DND-41 (cell line): ENCODE results near the gene HDDC2.

Source experiments
- ATAC-seq: fragments of 200-7000 bp; cut with Tn5 transposase; 3 replicates; pipeline ENCODE4 v1.9.1; 2021; ENCODE audit warnings: low read depth; ENCODE audit not compliant: insufficient read depth
- DNase-seq: peaks from one replicate; pipeline ENCODE4 v3.0.0-alpha.2; 2020
- H2AFZ ChIP-seq: 2 replicates; pipeline ENCODE4 v1.6.0; 2012; ENCODE audit warnings: low read depth, low read length
- H3K27ac ChIP-seq: 2 replicates; pipeline ENCODE4 v1.5.1; 2012; ENCODE audit warnings: low read length, inconsistent platforms
- H3K27me3 ChIP-seq: fragments of 200-600 bp; sonication (generic); 2 replicates; pipeline ENCODE4 v1.6.0; 2012; ENCODE audit warnings: low read length, mild to moderate bottlenecking, inconsistent platforms; ENCODE audit not compliant: insufficient read depth, poor library complexity
- H3K36me3 ChIP-seq: 2 replicates; pipeline ENCODE4 v1.5.1; 2012; ENCODE audit warnings: low read length, inconsistent platforms; ENCODE audit not compliant: insufficient read depth
- H3K4me1 ChIP-seq: 2 replicates; pipeline ENCODE4 v1.5.1; 2012; ENCODE audit warnings: mild to moderate bottlenecking, low read length; ENCODE audit not compliant: insufficient read depth
- H3K4me2 ChIP-seq: 2 replicates; pipeline ENCODE4 v1.6.0; 2012; ENCODE audit warnings: mild to moderate bottlenecking, moderate library complexity, low read length, inconsistent platforms; ENCODE audit not compliant: insufficient read depth
- H3K4me3 ChIP-seq, 2 experiments: fragments of 200-600 bp in 1 of 2; shearing (Covaris generic) in 1 of 2; 2 replicates each; pipeline ENCODE4 v1.5.1; 2012 to 2016; ENCODE audit warnings: inconsistent platforms in 2 of 2, low read length in 2 of 2, mild to moderate bottlenecking in 2 of 2, low read depth in 1 of 2, moderate library complexity in 1 of 2
- H3K79me2 ChIP-seq: 2 replicates; pipeline ENCODE4 v1.6.0; 2012; ENCODE audit warnings: low read length, inconsistent platforms; ENCODE audit not compliant: insufficient read depth
- H3K9ac ChIP-seq: 2 replicates; pipeline ENCODE4 v1.6.0; 2012; ENCODE audit warnings: low read depth, mild to moderate bottlenecking, inconsistent platforms, low read length, moderate library complexity
- H3K9me3 ChIP-seq: 2 replicates; pipeline ENCODE4 v1.5.1; 2012; ENCODE audit warnings: low read length, moderate library complexity, mild to moderate bottlenecking, inconsistent platforms; ENCODE audit not compliant: insufficient read depth, severe bottlenecking
- H4K20me1 ChIP-seq: 2 replicates; pipeline ENCODE4 v1.6.0; 2012; ENCODE audit warnings: low read length; ENCODE audit not compliant: insufficient read depth
- CTCF ChIP-seq: IDR thresholded peaks from 2 replicates; pipeline ENCODE4 v1.5.1; 2012; ENCODE audit warnings: borderline replicate concordance, low read length, moderate library complexity, mild to moderate bottlenecking; ENCODE audit not compliant: poor library complexity, severe bottlenecking; ENCODE audit errors: extremely low read depth
- EZH2 ChIP-seq: IDR thresholded peaks from 3 replicates; pipeline ENCODE4 v1.6.1; 2012; ENCODE audit warnings: borderline replicate concordance, low read depth, mild to moderate bottlenecking, moderate library complexity, low read length, inconsistent platforms; ENCODE audit not compliant: severe bottlenecking

HDDC2 gene

DNA sequence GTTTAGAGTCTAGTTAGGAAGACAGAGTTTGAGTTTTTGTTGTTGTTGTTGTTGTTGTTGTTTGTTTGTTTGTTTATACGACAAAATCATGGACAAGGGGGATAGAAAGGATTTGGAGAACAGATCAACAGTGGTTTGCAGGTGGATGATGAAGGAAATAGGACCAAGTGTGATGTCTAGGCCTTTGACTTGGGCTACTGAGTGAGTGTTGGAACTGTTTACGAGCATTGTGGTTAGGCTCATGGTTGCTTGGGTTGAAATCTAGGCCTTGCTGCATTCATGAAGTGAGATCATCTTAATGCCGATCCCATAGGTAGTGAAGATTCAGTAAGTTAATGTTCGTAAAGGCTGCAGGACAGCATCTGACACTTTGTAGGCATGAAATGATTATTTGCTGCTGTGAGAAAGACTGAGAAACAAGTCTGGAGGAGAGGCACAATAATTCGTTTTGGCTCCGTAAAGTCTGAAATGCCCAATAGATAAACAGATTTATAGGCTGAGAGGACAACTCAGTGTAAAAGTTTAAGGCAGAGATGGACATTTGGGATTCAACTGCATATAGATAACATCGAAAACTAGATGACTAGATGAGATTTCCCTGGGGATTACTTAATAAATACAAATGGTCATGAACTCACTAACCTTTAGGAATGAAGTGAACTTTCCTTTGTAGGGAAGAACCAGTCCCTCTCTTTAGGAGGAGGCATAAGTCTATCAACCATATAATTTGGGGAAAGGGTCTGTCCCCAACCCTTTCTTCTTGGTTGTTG, 70.0 kb downstream of the HDDC2 start:
- no peaks in the 10 kb centered on the region for H3K4me1 ChIP-seq
- H3K27me3 ChIP-seq, result no peaks in the 10 kb centered on the region
- H3K9ac ChIP-seq, result no peak overlapping the region
- H3K36me3 ChIP-seq, result no peaks in the 10 kb centered on the region
- TF ChIP-seq CTCF, result no peak
- TF ChIP-seq EZH2, result no peak
- DNase-seq, result no peak
- H3K4me2 ChIP-seq, result no peak overlapping the region
- no peaks in the 10 kb centered on the region for H4K20me1 ChIP-seq
- no peak for ATAC-seq
- H2AFZ ChIP-seq, result no peak overlapping the region
- H3K9me3 ChIP-seq, result no peaks in the 10 kb centered on the region
- H3K79me2 ChIP-seq, result no peaks in the 10 kb centered on the region
- no peak overlapping the region for H3K27ac ChIP-seq
- no peak overlapping the region for H3K4me3 ChIP-seq

DNA sequence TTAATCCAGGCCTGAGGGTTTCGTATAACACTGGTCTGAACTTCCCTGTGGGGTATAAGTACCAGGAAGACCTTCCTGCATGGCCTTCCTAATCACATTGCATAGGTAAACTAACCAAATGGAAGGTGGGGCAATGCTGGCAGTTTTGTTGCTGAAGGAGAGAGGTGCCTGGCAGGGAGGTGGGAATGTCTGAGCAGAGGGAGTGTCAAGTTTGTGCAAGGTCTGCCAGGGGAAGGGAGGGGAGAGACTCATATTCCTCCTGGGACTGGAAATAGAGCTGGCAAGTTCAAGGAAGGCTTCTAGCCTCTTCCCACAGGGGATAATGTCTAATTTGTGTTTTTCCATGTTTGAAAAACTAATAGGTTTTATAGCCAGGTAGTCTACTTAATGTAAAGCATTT, 70.6 kb downstream of the HDDC2 start:
- Histone ChIP-seq H3K36me3 (no peaks in the 10 kb centered on the region), H3K4me2 (no peak overlapping the region), H3K79me2 (no peaks in the 10 kb centered on the region), H3K4me3 (no peak overlapping the region), H3K27me3 (no peaks in the 10 kb centered on the region), H2AFZ (no peak overlapping the region), H3K9me3 (no peaks in the 10 kb centered on the region), H3K9ac (no peak overlapping the region), H4K20me1 (no peaks in the 10 kb centered on the region), H3K27ac (no peak overlapping the region), H3K4me1 (no peaks in the 10 kb centered on the region)
- no peak for ATAC-seq
- DNase-seq, result no peak
- TF ChIP-seq CTCF, result no peak
- no peak for TF ChIP-seq EZH2

- Histone ChIP-seq H3K4me3 (no peak overlapping the region), H3K4me2 (no peak overlapping the region), H2AFZ (no peak overlapping the region), H3K9ac (no peak overlapping the region), H3K79me2 (no peaks in the 10 kb centered on the region), H3K36me3 (no peaks in the 10 kb centered on the region), H3K4me1 (no peaks in the 10 kb centered on the region), H3K27ac (no peak overlapping the region), H3K9me3 (no peaks in the 10 kb centered on the region), H3K27me3 (no peaks in the 10 kb centered on the region), H4K20me1 (no peaks in the 10 kb centered on the region)
- no peak for TF ChIP-seq CTCF
- TF ChIP-seq EZH2, result no peak
- DNase-seq (no peak), ATAC-seq (no peak)
Measured at GRCh38 chr6:125230674-125231073, 71.1 kb downstream of the HDDC2 start.
